Erythroblast (primary cell): ENCODE measurements around the gene MT1X.

Source experiments
- GATA1 ChIP-seq: IDR thresholded peaks from 2 replicates; pipeline ENCODE4 v1.6.1; 2011; ENCODE audit warnings: low read depth, mild to moderate bottlenecking, control low read depth, low read length, moderate library complexity
- POLR2A ChIP-seq: IDR thresholded peaks from 2 replicates; pipeline ENCODE4 v1.6.1; 2011; ENCODE audit warnings: mild to moderate bottlenecking, low read length

GRCh38 chr16:56709443-56710040 is 27.3 kb downstream of the MT1X start:
- no peak for TF ChIP-seq GATA1
- TF ChIP-seq POLR2A: no peak
